Measurements from ENCODE around the gene SIGLEC1.

The SIGLEC1 gene

DNA sequence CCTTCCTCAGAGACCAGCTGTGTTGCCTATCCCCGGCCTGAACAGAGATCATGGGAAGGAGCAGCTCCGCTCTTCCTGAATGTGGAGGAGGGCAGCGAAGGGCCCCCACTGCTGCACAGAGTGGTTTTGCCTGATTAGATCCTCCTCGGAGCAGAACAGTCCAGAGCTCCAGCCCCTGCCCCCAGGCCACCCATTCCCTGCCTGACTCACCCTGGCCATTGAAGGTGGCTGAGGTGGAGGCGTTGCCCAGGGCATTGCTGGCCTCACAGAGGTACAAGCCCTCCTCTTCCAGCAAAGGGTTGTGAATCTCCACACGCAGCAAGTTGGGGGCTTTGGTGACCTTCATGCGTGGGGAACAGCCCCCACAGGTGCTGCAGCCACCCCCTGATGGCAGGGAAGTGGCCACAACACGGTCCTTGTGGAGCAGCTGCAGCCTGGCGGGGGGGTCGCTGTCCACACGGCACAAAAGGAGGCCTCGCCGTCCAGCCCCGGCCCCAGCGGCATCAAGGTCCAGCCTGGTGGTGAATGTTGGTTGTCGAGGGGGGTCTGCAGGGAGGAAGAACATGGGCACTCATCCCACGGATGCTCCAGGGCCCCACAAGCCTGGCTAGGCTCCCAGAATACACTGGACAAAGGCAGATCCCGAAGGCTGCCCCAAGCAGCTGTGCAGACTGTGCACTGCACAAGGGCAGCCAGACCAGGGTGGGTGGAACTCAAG, 14.7 kb downstream of the SIGLEC1 start:
- DNase-seq = no peak

DNA sequence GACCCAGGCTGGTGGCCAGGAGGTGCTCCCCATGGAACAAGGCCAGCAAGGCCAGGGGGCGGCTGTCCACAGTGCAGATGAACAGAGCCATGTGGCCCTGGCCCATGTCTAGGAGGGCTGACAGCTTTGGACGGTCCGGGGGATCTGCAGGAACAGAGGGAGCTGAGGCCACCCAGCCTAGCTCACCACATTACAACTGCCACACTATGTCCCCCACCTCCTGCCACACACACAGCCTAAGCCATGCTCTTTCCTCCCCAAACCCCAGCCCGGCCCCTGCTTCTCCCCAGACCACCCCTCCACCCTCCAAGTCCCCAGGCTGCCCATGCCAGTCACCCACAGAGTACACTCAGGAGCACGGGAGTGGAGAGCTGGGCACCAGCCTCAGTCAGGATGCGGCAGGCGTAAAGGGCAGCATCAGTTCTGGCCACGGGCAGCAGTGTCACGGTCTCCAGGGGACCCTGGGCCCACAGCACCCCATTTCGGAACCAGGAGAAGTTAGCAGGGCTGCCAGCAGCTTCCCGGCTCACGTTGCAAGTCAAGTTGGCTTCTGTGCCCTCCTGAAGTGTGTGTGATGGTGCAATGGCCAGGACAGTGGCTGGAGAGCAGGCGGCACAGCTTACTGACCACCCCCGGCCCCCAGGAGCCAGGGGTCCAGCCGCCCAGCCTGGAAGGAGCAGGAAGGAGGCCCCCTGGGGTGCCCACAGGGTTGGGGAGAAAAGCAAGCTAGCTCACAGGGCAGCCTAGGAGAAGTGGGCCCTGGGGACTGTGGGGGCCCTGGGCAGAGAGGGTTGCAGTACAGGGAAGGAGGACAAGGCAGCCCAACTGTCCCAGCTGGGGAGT, 15.4 kb downstream of the SIGLEC1 start:
- DNase-seq = no peak

DNA sequence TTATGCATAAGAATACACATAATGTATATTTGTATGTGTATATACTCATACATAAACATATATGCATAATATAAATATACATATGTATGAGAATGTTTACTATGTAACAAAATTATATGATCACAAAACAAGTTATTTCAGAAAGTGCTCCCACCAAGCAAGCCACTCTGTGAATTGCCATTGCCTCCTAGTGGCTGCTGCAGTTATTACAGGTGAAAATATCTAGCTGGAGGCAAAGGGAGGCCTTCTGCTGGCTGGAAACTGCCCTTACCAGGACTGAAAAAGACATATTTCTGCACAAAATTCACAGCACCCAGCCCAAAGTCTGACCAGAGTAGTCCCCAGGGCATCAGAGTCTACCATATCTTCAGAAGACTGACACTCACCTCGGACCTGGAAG, 16.2 kb downstream of the SIGLEC1 start:
- DNase-seq = no peak

DNA sequence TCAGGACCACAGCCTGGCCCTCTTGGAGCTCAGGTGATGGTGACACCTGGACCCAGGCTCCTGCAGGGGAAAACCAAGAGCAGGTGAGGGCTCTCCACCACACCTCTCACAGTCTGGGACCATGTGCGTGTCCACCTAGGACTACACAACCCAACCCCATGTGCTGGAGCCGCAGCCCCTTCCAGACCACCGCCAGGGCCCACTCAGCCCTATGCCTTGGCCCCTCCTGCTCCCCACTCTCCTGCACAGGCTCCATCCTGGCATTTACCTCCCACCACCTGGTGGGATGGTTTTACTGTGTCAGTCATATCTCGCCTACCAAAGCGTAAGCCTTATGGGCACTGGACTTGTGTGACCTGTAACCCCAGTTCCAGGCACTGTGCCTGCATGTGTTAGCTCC, 17.5 kb downstream of the SIGLEC1 start:
- DNase-seq = no peak

DNA sequence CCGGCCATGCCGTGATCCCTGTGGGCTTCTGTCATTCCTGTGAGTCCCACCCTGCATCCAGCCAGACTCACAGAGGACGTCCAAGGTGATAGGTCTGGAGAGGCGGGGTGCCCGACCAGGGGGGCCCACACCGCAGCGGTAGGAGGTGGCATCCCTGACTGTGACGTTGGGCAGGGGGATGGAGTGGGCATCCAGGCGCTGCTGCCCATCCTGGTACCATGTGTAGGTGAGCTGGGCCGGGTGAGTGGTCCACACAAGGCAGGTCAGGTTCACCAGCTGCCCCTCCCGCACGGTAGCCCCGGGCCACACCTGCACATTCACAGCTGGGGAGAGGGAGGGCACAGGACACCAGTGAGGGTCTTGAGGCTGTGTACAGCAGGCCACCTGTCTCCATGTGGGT, 19.0 kb downstream of the SIGLEC1 start:
- no peak for DNase-seq

DNA sequence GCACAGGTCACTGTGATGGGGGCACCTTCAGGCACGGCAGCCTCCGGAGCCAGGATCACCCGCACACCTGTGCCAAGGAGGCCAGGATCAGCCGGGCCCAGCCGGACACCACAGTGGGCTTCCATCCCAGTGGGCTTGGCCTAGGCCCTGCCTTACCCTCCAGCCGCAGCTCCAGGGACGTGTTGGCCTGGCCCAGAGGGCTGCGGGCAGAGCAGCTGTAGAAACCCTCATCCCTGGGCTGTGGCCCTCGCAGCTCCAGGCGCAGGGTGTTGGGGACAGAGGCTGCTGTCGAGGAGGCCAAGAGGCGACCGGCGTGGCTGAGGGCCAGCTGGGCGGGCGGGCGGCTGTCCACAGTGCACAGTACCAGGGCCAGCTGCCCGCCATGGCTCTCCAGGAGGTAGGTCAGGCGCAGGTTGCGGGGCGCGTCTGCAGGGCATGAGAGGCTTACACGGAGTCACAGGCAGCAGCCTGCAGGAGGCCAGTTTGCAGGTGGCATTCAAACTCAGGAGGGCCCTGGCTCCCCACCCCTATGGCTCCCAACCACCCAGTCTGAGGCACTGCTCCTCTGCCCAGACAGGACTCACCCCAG, 19.6 kb downstream of the SIGLEC1 start:
- no peak for DNase-seq

DNA sequence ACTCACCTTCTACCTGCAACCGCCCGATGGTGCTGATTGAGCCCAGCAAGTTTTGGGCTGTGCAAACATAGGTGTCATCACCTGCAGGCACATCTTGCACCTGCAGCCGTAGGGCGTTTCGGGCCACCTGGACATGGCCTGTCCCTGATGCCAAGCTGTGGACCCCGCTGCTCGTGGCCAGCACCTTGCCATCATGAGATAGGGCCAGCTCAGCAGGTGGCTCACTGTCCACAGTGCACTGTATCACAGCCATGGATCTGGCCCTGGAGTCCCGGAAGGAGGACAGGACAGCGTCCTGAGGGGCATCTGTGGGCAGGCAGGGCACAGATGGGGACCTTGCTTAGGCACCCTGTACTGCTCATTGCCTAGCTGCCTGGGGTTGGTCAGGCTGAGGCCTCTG, 20.5 kb downstream of the SIGLEC1 start:
- DNase-seq = no peak

DNA sequence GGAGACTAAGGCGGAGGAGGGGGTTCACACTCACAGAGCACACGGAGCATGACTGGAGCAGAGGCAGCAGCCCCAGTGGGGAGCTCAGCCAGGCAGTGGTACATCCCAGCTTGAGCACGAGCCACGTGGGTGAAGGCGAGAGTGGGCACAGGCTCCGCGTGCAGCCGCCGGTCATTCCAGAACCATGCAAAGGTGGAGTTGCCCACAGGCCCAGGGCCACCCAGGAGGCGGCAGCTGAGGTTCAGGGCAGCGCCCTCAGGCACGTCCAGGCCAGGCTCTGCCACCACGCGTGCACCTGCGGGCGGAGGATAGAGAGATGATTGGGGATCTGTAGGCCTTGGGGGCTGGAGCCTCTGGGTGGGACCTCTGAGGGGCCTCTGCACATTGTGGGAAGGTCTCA, 21.1 kb downstream of the SIGLEC1 start:
- DNase-seq = no peak

DNA sequence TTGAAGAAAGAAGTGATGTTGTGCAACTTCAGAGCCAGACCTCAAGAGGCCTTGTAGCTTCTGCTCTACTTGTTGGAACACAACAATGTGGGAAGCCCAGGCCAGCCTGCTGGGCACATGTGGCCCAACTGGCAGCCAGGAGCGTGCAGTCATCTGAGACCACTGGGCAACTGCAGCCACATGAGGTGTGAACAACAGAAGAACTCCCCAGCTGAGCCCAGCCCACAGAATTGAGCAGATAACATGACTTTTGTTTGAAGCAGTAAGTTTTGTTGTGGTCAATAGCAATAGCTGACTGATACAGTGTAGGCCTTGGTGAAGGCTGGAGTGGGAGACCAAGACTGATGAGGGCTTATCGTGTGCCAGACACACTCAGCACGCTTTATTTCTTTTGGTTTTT, 22.0 kb downstream of the SIGLEC1 start:
- DNase-seq = no peak

DNA sequence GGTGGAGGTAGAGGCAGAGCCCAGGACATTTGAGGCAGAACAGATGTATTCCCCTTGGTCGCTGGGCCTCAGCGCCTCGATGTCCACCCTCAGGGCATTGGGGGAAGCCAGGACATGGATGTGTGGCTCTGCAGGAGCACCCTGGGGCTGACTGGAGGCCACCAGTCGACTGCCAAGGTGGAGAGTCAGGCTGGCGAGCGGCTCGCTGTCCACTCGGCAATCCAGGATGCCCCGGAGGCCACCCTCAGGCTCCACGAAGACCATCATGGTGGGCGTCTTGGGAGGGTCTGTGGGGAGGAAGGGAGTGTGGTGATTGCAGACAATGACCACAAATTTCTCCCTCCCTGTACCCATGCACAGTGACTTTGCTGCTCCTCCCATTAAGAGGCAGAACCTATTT, 22.4 kb downstream of the SIGLEC1 start:
- DNase-seq = no peak

DNA sequence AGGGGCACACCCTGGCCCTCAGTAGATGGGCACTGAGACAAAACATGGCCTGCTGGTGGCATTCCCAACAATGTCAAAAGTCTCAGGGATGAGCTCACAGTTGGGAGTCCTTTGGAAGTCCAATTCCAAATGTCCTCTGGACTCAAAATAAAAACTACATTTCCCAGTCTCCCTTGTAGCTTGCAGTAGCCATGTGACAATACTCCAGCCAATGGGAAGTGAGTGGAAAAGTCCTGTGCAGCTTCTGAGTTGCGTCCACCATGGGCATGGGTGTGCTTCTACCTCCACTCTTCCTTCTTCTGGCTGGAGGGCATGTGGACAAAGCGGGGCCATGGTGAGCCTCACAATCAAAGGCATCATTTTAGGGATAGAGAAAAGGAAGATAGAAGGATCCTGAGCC, 24.7 kb downstream of the SIGLEC1 start:
- no peak for DNase-seq

DNA sequence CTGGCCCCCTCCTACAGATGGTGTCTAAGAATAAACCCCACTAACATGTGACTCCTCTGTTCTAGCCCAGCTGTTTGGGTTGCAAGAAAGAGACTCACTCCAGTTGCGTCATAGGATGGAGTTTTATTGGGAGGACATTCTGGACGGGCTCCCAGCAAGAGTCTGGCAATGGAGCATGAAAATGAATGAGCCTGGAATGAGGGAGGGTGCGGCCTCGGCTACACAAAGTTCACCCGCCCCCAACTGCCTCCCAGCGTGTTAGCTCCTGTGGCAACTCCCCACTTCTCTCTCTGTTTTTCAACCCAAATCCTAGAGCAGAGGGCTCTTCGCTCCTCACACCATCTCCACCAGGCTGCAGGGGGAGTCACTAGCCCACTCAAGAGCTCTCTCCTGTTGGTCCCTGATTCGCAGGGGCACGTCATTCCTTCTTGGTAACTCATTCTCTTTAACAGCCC, 25.5 kb downstream of the SIGLEC1 start:
- DNase-seq = no peak

DNA sequence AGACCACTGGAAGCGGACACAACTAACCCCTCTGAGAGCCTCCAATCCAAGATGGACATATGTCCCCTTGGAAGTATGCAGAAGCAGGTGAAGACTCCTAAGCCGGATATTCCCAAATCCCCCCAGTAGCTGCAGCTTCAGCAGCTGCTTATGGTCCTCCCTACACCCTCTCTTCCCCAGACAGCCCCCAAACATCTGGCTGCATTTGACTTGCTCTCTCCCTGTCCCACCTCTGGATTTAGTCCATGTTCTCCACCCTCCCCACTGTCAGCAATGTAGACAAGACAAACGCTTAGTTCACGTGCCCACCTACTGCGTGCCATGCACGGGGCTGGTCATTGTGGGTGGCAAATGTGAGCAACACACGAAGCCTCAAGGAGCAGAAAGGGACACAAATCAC, 26.0 kb downstream of the SIGLEC1 start:
- no peak for DNase-seq

DNA sequence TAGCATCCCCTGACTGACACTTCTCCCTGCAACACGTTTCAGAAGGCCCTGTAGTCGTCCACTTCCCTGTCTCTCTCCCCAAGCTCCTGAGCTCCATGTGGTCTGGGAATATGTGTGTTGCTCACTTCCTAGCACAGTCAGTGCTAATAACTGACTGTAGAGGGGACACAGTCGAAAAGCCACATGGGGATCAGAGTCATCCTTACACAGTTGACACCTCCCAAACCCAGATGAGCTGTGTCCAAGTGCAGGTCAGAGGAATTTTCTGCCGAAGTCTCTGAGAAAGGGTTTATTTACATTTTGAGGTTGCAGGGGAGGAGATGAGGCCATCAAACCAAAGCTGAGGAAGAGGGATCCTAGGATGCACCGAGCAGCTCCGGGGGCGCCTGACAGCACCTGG, 27.1 kb downstream of the SIGLEC1 start:
- no peak for DNase-seq

DNA sequence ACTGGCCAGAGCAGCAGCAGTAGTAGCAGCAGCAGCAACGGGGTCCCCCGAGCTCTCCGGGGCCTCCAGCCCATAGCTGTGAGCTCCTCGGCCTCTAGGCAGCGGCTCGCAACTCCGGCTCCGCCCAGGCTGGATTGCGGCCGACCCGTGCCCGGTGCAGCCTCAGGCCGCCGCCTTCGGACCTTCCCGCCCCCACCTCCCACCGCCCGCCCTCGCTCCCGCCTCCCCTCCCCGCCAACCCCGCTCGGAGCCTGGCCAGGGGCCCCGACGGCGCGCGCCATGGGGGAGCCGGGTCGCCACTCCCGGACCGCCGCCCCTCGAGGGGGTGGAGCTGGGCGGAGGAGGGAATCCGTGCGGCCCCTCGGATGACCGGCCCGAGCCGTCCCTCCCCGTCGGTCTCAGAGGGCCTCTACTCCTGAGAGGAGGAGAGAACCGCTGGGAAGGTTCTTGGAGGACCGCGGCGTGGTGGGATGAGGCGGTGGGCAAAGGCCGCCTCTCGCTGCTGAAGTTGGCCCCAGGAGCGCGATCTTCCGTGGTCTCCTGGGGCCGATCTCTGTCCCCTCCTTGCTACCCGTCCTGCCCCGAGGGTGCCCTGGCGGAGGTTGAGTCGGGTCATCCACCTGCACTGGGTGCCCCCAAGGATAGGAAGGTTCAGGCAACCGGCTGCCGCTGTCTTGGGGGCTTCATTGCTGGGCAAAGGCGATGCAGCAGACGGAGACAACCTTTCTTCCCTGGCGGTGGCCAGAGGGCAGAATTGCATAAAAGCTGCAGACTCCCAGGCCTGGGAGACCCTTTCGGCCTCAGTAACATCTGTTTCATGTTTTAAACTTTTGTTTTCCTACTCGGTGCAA, 30.2 kb downstream of the SIGLEC1 start, which contains the start of gene ADAM33:
Gene ADAM33, minus strand, starts transcription at position 80 of the 851 bp plus-strand sequence. Its CDS starts 6 bp downstream, at position 74.
- DNase-seq = no peak

DNA sequence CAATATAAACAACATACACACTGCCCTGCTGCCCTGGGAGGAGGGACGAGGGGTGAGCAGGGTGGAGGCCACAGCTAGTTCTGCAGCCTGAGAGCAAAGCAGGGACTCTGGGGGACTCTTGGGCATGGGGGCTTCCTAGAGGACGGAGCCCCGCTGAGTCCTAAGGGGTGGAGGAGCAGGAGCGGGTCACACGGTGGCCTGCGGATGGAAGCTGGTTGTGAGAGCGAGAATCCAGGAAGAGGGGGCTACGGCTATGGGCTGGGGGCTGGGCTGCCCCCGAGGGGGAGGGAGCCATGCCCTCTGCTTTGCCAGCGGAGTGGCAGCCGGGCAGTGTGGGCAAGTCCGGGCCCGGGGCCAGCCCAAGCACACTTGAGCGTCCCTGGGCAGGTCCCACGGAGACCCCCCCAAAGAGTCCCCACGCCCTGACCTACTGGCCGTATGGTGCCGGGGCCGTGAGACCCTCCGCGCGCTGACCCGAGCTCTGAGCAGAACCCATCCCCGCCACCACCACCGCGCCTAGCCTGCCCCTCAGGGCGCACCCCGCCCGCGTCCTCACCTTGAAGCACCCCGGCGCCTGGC, 31.0 kb downstream of the SIGLEC1 start:
- no peak for DNase-seq

DNA sequence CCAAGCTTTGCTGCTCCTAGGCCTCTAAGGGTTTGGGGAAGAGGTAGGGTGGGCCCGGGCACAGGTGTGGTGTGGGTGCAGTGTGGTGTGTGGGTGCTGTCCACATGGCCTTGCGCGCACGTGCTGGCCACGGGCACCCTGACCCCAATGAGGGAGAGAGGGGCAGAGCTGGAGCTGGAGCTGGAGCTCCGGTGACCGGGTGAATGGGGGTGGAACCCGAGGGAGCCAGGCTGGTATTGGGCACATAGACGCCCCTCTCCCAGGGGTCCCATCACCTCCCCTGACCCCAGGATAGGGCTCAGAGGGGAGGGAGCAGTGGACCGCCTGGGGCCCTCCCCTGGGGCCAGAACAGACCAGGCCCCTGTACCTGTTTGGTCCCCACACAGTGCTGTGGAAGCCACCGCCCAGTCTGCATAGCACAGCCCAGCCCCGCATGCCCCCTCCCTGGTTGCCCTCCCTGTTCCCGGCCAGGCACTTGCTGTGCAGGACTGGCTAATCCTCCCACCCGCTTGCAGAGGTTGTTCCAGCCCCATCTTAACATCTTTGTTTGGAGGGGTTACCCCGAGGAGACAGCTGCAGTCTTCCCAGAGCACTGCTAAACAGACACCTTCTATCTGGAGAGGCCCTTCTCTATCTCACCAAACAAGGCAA, 31.6 kb downstream of the SIGLEC1 start:
- DNase-seq = no peak

DNA sequence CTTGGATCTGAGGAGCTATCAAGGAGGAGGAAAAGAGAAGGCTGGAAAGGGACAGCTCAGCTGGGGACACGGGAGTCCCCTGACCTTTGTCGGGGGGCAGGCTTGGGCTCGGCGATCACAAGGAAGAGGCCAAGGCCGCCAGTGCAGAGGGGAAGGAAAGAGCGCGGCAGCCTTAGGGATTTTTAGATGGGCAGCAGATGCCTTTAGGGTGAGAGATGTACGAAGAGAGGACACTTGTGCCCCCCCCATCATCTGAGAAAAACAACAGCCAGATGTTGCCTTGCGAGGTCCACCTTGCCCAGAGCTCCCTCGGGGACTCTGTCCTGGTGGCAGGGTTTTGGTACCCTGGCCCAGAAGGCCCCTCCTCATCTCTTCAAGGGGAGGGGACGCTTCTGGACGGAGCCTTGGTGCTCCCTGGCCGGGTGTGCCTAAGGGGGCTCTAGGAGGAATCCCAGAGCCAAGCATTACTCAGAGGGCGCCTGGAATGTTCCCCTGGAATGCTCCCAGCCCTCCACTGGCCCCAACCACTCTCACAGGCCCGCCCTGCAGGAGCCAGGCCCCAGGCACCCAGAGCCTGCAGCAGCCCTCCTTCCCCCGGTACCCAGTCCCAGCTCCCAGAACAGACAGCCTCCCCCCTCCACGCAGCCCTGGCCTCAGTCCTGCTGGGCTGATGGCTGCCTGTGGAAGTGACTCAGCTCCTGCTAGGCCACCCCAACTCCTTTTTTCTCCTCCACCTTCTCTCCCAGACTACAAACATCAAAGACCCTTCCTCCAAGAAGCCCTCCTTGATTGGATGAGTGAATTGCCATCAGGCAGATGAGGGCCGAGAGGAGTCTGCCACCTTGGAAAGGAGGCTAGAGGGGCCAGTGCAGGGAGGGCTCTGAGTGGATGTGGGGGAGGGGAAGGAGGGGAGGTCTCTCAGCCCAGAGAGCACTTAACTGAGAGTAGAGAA, 32.4 kb downstream of the SIGLEC1 start:
- DNase-seq = no peak

DNA sequence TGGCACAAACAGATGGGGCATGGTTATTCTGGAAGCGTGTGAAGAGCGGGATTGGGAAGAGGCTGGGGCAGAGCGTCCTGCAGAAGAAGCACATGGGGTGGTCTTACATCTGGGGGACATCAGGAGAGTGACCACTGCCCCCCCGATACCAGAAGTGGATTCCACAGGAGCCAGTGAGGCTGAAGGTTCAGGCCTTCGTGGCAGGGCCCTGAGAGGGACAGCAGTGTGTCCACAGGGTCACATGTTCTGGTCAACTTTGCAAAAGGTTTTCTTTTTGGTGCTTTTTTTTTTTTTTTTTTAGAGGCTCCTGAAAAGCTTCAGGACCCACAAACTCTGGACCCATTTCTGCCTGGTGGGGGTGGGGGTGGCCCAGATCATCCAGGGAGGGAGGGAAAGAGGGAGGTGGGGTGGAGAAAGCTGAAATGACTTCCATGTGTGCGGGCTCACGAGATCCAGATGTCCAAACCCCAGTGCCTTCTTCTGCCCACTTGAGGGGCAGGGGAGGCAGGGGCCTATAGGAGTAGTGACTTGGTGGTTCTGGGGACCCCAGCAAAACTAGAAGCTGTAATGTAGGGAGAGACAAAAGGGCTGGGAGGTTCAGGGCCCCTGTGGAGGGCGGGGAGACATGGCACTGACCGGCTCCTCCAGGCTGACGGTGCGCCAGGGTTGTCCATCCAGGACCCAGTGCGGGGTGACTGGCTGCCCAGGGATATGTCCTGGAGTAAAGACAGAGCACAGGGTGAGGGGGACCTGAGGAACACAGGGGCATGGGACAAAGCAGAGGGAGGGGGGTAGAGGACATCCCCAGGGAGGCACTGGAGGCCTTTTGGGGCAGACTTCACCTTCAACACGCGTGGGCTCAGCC, 33.3 kb downstream of the SIGLEC1 start:
- no peak for DNase-seq

DNA sequence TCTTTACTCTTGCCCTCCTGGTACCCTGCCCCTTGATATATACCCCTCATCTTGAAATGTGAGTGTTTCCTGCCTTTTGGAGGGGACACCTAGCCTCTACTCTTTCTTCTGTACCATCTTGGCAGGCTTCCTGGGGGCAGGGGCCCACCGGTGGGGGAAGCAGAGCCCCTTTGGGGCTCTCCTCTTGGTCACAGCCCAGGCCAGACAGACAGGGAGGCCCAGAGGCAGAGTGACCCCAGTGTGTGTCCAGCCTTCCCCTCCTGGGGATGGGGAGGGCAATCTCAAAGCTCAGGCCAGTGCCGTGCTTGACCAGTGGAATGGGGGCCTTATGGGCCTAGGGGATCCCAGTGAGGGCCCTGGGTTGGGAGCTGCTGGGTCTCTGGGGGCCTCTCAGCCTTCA, 34.2 kb downstream of the SIGLEC1 start:
- no peak for DNase-seq

All from activated effector memory CD4-positive, alpha-beta T cell treated with Interleukin-2 at 50 U/mL for 16 hours (primary cell).